DND-41 (cell line): Measurements from ENCODE around the gene SMTNL2.

ENCODE experiments used
- CTCF ChIP-seq: IDR thresholded peaks from 2 replicates; pipeline ENCODE4 v1.5.1; 2012; ENCODE audit warnings: borderline replicate concordance, low read length, moderate library complexity, mild to moderate bottlenecking; ENCODE audit not compliant: poor library complexity, severe bottlenecking; ENCODE audit errors: extremely low read depth
- EZH2 ChIP-seq: IDR thresholded peaks from 3 replicates; pipeline ENCODE4 v1.6.1; 2012; ENCODE audit warnings: borderline replicate concordance, low read depth, mild to moderate bottlenecking, moderate library complexity, low read length, inconsistent platforms; ENCODE audit not compliant: severe bottlenecking

- TF ChIP-seq CTCF (no peak), EZH2 (no peak)
Measured at GRCh38 chr17:4591529-4591928, 7.2 kb downstream of the SMTNL2 start.
